Kidney (tissue), 14 donors: ENCODE data around the gene MSRB3. TPM values are rescaled to one million over a fixed set of nuclear protein-coding genes. Genes with fewer than 3 reads are reported as not detected.
"Not testable (repeated sequence)": the region's sequence is repeated elsewhere in the genome, so short reads cannot be mapped to it uniquely, and the experiment has no call there.

Experiments
- DNase-seq, 5 donors: peaks; one replicate each; pipeline ENCODE4 v3.0.0-alpha.2; 2013 to 2020
- FAIRE-seq: peaks from 2 replicates; lab custom pipeline; 2012; peaks lifted over from hg19 to GRCh38; lab: Jason Lieb, UNC
- H3K27ac ChIP-seq, 2 donors: one replicate each; pipeline ENCODE4 v1.7.0; 2013; ENCODE audit warnings: low read depth in 2 of 2, low read length in 2 of 2, inconsistent platforms in 1 of 2
- H3K27me3 ChIP-seq: one replicate; pipeline ENCODE4 v1.7.1; 2013; ENCODE audit warnings: low read length, inconsistent platforms; ENCODE audit not compliant: control insufficient read depth, insufficient read depth
- H3K36me3 ChIP-seq, 3 donors: one replicate each; pipeline versions ENCODE4 v1.7.0 to v1.7.1; 2013; ENCODE audit warnings: low read length in 3 of 3, control low read depth in 1 of 3, inconsistent platforms in 1 of 3; ENCODE audit not compliant: insufficient read depth in 3 of 3, control insufficient read depth in 2 of 3
- H3K4me1 ChIP-seq, 3 donors: one replicate each; pipeline versions ENCODE4 v1.7.0 to v1.7.1; 2013; ENCODE audit warnings: low read length in 3 of 3, inconsistent platforms in 1 of 3, low read depth in 1 of 3; ENCODE audit not compliant: control insufficient read depth in 2 of 3, insufficient read depth in 2 of 3
- H3K4me3 ChIP-seq, 3 donors: one replicate each; pipeline versions ENCODE4 v1.7.0 to v1.8.1; 2013; ENCODE audit warnings: low read length in 3 of 3, control low read depth in 1 of 3, inconsistent platforms in 1 of 3
- H3K9ac ChIP-seq, 3 donors: one replicate each; pipeline versions ENCODE4 v1.7.0 to v1.7.1; 2013; ENCODE audit warnings: low read length in 3 of 3, control low read depth in 1 of 3, inconsistent platforms in 1 of 3
- H3K9me3 ChIP-seq, 3 donors: one replicate each; pipeline versions ENCODE4 v1.7.0 to v1.7.1; 2013; ENCODE audit warnings: low read length in 3 of 3, control low read depth in 1 of 3, inconsistent platforms in 1 of 3; ENCODE audit not compliant: control insufficient read depth in 2 of 3, insufficient read depth in 1 of 3
- CTCF ChIP-seq: IDR thresholded peaks from 3 replicates; pipeline ENCODE4 v1.5.1; 2012; ENCODE audit warnings: mild to moderate bottlenecking, moderate library complexity, borderline replicate concordance; ENCODE audit not compliant: insufficient read depth; ENCODE audit errors: extremely low read depth
- intact Hi-C: fragments of 100-400 bp; cut with DNase I; formaldehyde crosslinking; loops from one replicate; pipeline ENCODE4 v1.11.1; 2022
- polyA plus RNA-seq: library from polyadenylated mRNA; stranded (reverse); fragments of 350-450 nt; fragmentation: Illumina TruSeq; extraction: RNeasy Lipid Tissue Mini Kit (QIAGEN cat#74804); gene quantifications from one replicate; pipeline ENCODE4 v1.2.3, GENCODE V29; 2014; ENCODE audit warnings: low read depth, low replicate concordance; ENCODE audit not compliant: insufficient read depth
- total RNA-seq: library from RNA; stranded (reverse); fragmentation: NEBNext Ultra II Directional; extraction: Animal tissue kit (Norgen Biotek cat#: 25700); gene quantifications from one replicate; pipeline ENCODE4 v1.2.1, GENCODE V29; 2021
- donor health status: control.
- donor health status: control.
- donor health status: control.
- donor health status: control.
- donor health status: control.
- donor health status: DM: yes; HTN: yes; CAD: no.
- donor health status: Normal renal cell carcinoma (clear cell type).

MSRB3 gene
- total and polyA plus RNA-seq, 2 donors from 2014 or later: 10.3 to 35.9 TPM

GRCh38 chr12:65454115-65454787 is 175.8 kb downstream of the MSRB3 start:
- no peak for TF ChIP-seq CTCF
- H3K9ac ChIP-seq: no peak overlapping the region
- peaks cover 0 to 2% (median 0%) of the 10 kb centered on the region in 3 donors for H3K4me1 ChIP-seq
- DNase-seq (no peak), FAIRE-seq (no peak)
- no peaks in the 10 kb centered on the region for H3K36me3 ChIP-seq
- H3K27me3 ChIP-seq: no peaks in the 10 kb centered on the region
- no peak overlapping the region for H3K27ac ChIP-seq
- H3K9me3 ChIP-seq: no peaks in the 10 kb centered on the region
- no peak overlapping the region for H3K4me3 ChIP-seq
- intact Hi-C loops: no loop called here

GRCh38 chr12:65457341-65457740 is 178.9 kb downstream of the MSRB3 start:
- H3K4me1 ChIP-seq, FAIRE-seq, H3K36me3 ChIP-seq, H3K9ac ChIP-seq, H3K27ac ChIP-seq, H3K27me3 ChIP-seq, H3K9me3 ChIP-seq, DNase-seq, intact Hi-C loops, H3K4me3 ChIP-seq: not testable (repeated sequence)

- no peak for TF ChIP-seq CTCF
- no peaks in the 10 kb centered on the region for H3K9me3 ChIP-seq
- H3K27me3 ChIP-seq: no peaks in the 10 kb centered on the region
- H3K27ac ChIP-seq: no peak overlapping the region
- no peaks in the 10 kb centered on the region for H3K36me3 ChIP-seq
- no peak overlapping the region for H3K4me3 ChIP-seq
- DNase-seq (no peak), FAIRE-seq (no peak)
- H3K9ac ChIP-seq: no peak overlapping the region
- peaks cover 0 to 9% (median 0%) of the 10 kb centered on the region in 3 donors for H3K4me1 ChIP-seq
- intact Hi-C loops: no loop called here
Observed at GRCh38 chr12:65458718-65459117, 180.2 kb downstream of the MSRB3 start.

GRCh38 chr12:65459545-65459944 is 181.1 kb downstream of the MSRB3 start:
- no peaks in the 10 kb centered on the region for H3K36me3 ChIP-seq
- peaks cover 0 to 9% (median 0%) of the 10 kb centered on the region in 3 donors for H3K4me1 ChIP-seq
- H3K27me3 ChIP-seq: no peaks in the 10 kb centered on the region
- intact Hi-C loops: no loop called here
- TF ChIP-seq CTCF: no peak
- no peak overlapping the region for H3K9ac ChIP-seq
- H3K9me3 ChIP-seq: no peaks in the 10 kb centered on the region
- FAIRE-seq (no peak), DNase-seq (no peak)
- no peak overlapping the region for H3K27ac ChIP-seq
- no peak overlapping the region for H3K4me3 ChIP-seq
